Renal pelvis (tissue), 4 donors: Measurements from ENCODE around the gene DISC1. TPM values are rescaled to one million over a fixed set of nuclear protein-coding genes. Genes with fewer than 3 reads are reported as not detected.
A peak's percentile ranks its signal among the peaks of the same experiment; 100 is the strongest.
"Not testable (repeated sequence)": the region's sequence is repeated elsewhere in the genome, so short reads cannot be mapped to it uniquely, and the experiment has no call there.

ENCODE experiments used
- DNase-seq: peaks from one replicate; pipeline ENCODE4 v3.0.0-alpha.2; 2013
- polyA plus RNA-seq, 3 donors: library from polyadenylated mRNA; unstranded; fragments of 120-200 nt; gene quantifications; one replicate each; pipeline ENCODE4 v1.2.1, GENCODE V29; 2013; ENCODE audit not compliant: insufficient read length in 3 of 3

DISC1 gene
- polyA plus RNA-seq, 3 donors = 5.0 to 5.5 (median 5.3) TPM

DNA sequence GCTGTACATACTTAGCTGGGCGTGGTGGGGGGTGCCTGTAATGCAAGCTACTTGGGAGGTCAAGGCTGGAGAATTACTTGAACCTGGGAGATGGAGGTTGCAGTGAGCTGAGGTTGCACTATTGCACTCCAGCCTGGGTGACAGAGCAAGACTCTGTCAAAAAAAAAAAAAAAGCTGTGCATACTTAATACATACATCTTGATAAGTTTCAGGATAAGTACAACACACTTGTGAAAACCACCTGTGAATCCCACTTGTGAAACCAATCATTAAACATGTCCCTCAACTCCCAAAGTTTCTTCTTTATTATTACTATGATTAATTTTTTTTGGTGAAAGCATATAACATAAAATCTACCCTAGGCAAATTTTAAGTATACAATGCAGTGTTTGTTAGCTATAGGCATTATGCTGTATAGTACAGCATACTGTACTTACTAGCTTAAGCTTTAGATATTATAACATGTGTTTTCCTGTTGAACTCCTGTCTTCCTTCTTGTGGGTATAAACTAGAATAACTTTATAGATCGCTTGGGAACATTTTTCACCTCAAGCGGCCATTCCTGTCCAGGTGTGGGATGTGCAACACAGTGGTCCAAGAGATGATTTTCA is 41.4 kb downstream of the DISC1 start:
- no peak for DNase-seq

- no peak for DNase-seq
Measured at GRCh38 chr1:231668826-231669225, 42.2 kb downstream of the DISC1 start.

DNA sequence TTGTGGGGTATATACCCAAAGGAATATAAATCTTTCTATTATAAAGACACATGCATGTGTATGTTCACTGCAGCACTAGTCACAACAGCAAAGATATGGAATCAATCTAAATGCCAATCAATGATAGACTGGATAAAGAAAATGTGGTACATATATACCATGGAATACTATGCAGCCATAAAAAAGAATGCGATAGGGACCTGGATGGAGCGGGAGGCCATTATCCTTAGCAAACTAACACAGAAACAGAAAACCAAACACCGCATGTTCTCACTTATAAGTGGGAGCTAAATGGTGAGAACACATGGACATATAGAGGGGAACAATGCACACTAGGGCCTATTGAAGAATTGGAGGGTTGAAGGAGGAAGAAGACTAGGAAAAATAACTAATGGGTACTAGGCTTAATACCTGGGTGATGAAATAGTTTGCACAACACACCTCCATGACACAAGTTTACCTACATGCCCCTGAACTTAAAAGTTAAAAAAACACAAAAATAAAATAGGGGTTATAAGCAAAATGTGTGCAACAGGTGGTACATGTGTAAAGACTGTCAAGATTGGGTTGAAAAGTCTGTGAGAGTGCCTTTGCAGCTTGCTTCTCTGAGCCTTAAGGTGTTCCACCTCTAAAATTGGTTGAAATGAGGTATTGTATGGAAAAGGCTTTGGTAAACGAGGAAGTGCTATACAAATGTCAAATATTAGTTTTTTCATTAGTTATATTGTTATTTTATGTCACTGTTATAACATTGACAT is 43.5 kb downstream of the DISC1 start:
- DNase-seq = not testable (repeated sequence)

DNA sequence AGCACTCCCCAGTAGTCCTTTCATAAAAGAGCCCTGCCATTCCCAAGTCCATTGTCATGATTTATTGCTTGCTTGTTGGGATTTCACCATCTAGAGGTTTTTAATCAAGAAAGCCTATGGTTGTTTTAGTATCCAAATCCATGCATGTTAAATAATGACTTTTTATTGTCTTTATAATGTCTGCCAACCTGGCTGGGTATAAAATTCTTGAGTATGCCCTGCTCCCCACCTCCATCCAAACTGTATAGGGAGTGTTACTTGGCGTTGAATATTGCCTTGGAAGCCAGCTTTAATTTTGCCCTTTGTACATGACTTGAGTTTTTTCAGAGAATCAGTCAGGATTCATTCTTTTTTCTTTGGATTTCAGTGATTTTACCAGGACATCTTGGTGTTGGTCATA is 44.2 kb downstream of the DISC1 start:
- DNase-seq = no peak

DNA sequence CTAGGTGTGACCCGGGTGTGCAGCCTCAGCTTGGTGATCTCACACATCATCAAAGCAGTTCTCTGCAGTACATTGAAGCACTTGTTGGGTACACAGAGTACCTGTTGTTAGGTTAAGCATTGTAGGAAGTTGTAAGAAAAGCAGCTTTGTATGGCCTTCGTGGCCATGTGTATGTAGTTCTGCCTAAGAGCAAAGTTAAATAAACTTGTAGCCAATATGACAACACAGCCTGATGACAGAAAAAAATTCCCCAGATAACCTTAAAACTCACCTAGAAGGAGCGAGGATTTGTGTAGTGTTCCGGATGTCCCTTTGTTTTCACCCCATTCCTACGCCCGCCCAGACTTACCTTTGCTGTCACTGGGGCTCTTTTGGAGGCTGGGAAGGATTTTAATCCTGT is 48.0 kb downstream of the DISC1 start:
- no peak for DNase-seq

- no peak for DNase-seq
Measured at GRCh38 chr1:231676487-231676886, 49.9 kb downstream of the DISC1 start.

GRCh38 chr1:231677442-231677841 is 50.9 kb downstream of the DISC1 start:
- no peak for DNase-seq

- DNase-seq = no peak
Measured at GRCh38 chr1:231678011-231678432, 51.4 kb downstream of the DISC1 start.

GRCh38 chr1:231679109-231679508 is 52.5 kb downstream of the DISC1 start:
- DNase-seq = no peak

GRCh38 chr1:231681006-231681405 is 54.4 kb downstream of the DISC1 start:
- no peak for DNase-seq

- no peak for DNase-seq
Measured at GRCh38 chr1:231682779-231683178, 56.2 kb downstream of the DISC1 start.

DNA sequence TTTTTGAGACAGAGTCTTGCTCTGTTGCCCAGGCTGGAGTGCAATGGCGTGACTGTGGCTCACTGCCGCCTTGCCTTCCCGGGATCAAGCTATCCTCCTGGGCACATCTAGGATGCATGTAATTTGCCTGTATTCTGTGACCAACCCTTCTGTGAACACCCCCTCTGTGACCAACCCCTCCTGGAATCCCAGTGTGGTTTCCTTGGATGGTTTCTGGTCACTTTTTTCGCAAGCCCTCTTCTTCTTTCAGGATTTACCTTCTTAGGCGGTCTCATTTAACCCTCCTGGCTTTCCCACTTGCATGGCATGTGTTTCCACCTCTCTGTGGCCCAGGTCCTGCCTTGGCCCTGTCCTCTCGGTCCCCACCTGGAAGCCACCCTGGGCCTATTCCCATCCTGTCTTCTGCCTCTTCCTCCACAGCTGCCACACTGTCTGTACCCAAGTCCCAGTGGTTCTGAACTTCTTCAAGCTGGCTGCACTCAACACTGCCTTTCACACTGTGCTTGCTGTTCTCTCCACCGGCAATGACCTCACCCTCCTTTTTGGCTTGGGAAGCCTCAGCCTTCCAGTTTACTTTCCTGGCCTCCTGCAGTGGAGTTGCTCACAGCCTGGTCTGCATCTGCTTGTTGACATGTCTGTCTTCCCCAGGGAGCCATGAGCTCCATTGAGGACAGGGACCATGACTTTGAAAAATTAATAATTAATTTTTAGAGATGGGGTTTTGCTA is 57.0 kb downstream of the DISC1 start:
- no peak for DNase-seq

GRCh38 chr1:231684356-231685244 is 58.0 kb downstream of the DISC1 start:
- DNase-seq = no peak

DNA sequence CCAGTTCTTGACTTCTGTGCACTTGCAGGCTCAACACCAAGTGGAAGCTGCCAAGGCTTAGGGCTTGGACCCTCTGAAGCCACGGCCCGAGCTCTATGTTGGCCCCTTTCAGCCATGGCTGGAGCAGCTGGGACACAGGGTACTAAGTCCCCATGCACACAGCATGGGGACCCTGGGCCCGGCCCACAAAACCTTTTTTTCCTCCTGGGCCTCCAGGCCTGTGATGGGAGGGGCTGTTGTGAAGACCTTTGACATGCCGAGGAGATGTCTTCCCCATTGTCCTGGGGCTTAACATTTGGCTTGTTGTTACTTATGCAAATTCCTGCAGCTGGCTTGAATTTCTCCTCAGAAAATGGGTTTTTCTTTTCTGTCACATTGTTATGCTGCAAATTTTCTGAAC is 59.8 kb downstream of the DISC1 start:
- DNase-seq = no peak

GRCh38 chr1:231688989-231689388 is 62.4 kb downstream of the DISC1 start:
- DNase-seq = no peak

GRCh38 chr1:231690059-231690458 is 63.5 kb downstream of the DISC1 start:
- no peak for DNase-seq

DNA sequence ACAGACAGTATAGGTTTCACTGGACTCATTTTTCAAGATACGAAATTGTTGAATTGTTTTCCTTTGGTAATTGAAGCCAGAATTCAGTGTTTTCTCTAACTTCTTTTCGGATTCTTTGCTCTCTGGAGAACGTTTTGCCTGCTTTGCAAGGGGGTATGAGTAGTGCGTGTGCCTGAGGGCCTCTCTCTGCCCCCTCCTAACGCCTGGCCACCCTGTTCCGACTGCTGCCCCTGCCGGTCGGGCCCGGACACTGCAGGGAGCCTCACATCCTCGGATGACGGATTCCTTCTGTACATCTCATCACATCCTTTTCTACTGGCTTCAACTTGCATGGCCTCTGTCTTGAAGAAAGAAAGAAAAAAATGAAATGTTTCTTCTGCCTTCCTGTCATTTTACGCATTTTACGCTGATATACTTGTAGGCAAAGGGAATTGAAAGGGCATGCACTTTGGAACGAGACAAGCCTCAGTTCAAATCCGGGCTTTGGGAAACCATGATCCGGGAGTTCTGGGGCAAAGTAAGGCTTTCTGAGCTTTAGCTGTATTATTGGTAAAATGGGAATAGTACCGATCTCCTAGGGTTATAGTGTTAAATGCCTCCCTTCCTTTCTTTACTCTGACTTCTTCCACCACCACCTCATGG is 65.1 kb downstream of the DISC1 start:
- peak; percentile 48 for DNase-seq

GRCh38 chr1:231693361-231694074 is 66.9 kb downstream of the DISC1 start:
- DNase-seq = no peak

DNA sequence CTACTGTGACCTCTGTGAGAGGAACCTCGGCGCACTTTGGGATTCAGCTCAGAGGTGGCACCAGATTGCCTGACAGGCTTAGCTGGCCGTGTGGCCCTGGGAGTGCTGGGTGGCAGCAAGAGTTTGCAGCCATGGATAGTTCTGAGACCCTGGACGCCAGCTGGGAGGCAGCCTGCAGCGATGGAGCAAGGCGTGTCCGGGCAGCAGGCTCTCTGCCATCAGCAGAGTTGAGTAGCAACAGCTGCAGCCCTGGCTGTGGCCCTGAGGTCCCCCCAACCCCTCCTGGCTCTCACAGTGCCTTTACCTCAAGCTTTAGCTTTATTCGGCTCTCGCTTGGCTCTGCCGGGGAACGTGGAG is 67.5 kb downstream of the DISC1 start:
- no peak for DNase-seq

DNA sequence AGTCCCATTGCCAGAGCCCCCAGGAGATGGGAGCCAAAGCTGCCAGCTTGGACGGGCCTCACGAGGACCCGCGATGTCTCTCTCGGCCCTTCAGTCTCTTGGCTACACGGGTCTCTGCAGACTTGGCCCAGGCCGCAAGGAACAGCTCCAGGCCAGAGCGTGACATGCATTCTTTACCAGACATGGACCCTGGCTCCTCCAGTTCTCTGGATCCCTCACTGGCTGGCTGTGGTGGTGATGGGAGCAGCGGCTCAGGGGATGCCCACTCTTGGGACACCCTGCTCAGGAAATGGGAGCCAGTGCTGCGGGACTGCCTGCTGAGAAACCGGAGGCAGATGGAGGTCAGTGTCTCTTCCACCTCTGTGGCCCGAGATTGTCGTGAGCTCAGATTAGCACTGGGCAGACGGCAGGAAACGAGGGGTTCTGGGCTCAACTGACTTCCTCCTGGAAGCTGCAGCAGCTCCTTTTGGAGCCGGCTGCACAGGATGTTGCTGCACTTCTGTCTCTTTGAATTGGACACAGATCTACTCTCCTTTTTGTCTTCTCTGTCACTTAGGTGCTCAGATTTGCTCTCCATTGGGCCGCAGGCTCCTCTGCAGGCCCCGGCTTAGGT is 68.0 kb downstream of the DISC1 start:
- DNase-seq = no peak
